ENCODE measurements around the gene CYP3A5.
A peak's percentile ranks its signal among the peaks of the same experiment; 100 is the strongest.
"Not testable (repeated sequence)": the region's sequence is repeated elsewhere in the genome, so short reads cannot be mapped to it uniquely, and the experiment has no call there.

CYP3A5 gene

GRCh38 chr7:99652671-99653070 lies 27.1 kb downstream of the CYP3A5 start:
- no peak for DNase-seq
- in situ Hi-C loops (cut with HindIII; ENCODE audit: low pct_ligation_motif_present, low pct_unique_long_range_greater_than_20kb, low sequenced_read_pairs) = no loop called here

DNA sequence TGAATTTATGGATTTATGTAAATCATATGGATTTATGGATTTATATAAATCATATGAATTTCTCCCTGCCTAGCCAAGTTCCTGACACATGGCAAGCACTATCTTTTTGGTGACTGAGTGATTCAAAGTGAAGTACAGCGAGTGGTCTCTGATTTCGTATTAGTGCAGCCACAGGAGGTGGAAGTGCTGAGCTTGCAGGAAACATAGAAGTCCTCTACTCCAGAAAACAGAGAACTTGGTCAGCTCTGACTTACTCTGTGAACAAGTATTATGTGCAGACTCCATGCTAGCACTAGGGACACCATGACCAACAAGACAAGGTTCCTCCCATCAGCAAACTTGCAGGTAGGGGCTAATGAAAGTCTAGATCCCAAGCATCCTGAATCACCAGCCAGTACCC lies 28.5 kb downstream of the CYP3A5 start:
- DNase-seq = no peak
- in situ Hi-C loops (cut with HindIII; ENCODE audit: low pct_ligation_motif_present, low pct_unique_long_range_greater_than_20kb, low sequenced_read_pairs) = no loop called here

DNA sequence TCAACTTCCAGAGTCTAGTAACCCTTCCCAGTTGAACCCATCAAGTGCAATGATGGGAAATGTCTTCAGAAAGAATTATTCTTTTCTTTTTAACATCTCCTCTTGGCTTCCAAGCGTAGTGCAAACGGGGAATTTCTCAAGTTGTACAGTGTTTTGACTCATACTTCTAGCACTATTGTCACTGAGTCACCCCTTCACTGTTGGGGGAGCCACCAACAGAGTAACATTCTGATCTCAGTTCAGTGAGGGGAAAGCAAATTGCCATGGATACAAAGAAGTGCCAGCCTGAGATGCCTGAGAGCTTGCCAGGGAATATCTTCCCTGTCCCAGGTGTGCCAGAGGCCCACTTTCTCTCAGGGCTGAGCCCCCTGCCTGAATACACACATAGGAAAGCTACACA lies 31.0 kb downstream of the CYP3A5 start:
- in situ Hi-C loops (cut with HindIII; ENCODE audit: low pct_ligation_motif_present, low pct_unique_long_range_greater_than_20kb, low sequenced_read_pairs) = no loop called here
- no peak for DNase-seq

- in situ Hi-C loops (cut with HindIII; ENCODE audit: low pct_ligation_motif_present, low pct_unique_long_range_greater_than_20kb, low sequenced_read_pairs) = no loop called here
- no peak for DNase-seq
Measured at GRCh38 chr7:99645590-99645989, 34.2 kb downstream of the CYP3A5 start.

GRCh38 chr7:99644431-99644830 lies 35.4 kb downstream of the CYP3A5 start:
- no peak for DNase-seq
- in situ Hi-C loops (cut with HindIII; ENCODE audit: low pct_ligation_motif_present, low pct_unique_long_range_greater_than_20kb, low sequenced_read_pairs) = no loop called here

GRCh38 chr7:99643464-99643863 lies 36.3 kb downstream of the CYP3A5 start:
- in situ Hi-C loops (cut with HindIII; ENCODE audit: low pct_ligation_motif_present, low pct_unique_long_range_greater_than_20kb, low sequenced_read_pairs) = no loop called here
- DNase-seq = no peak

DNA sequence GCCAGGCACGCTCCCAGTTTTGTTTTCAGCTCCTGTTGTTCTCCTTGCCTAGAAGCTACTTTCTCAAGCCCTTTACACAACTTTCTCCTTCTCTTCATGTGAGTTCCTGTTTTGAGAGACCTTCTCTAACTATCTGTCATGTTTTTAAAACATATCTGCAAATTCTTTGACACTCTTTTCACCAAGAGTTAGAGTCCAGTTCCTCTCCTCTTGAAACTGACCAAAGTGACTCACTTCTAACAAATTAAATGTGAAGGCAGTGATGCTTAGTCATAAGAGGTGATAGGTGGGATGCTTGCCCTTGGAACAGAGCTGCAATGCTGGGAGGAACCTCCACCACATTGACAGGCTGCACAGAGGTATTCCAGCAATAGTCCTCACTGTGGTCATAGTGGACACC lies 37.8 kb downstream of the CYP3A5 start:
- in situ Hi-C loops (cut with HindIII; ENCODE audit: low pct_ligation_motif_present, low pct_unique_long_range_greater_than_20kb, low sequenced_read_pairs) = no loop called here
- no peak for DNase-seq

DNA sequence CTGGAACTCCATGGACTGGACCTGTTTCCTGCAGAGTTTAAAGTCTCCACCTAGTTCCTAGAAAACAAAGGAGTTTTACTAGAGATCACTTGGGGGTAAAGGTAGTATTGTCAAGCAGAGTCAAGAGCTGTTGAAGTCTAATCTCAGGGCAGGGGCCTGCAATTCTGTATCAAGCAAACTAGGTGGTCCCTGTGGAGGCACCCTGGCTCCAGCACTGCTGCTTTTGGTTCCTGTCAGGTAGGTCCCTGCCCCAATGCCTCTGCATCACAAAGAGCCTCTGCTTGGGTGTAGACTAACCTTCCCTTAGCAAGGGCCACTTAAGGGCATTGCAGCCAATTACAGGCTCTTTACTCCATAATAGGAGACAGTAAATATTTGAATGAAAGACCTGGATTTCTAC lies 40.5 kb downstream of the CYP3A5 start:
- no peak for DNase-seq
- in situ Hi-C loops (cut with HindIII; ENCODE audit: low pct_ligation_motif_present, low pct_unique_long_range_greater_than_20kb, low sequenced_read_pairs) = no loop called here

- in situ Hi-C loops (cut with HindIII; ENCODE audit: low pct_ligation_motif_present, low pct_unique_long_range_greater_than_20kb, low sequenced_read_pairs) = no loop called here
Measured at GRCh38 chr7:99638731-99639130, 41.1 kb downstream of the CYP3A5 start.

GRCh38 chr7:99637414-99637813 lies 42.4 kb downstream of the CYP3A5 start:
- in situ Hi-C loops (cut with HindIII; ENCODE audit: low pct_ligation_motif_present, low pct_unique_long_range_greater_than_20kb, low sequenced_read_pairs) = not testable (repeated sequence)

More at GRCh38 chr7:99638731-99639130, 41.1 kb downstream of the CYP3A5 start:
- no peak for DNase-seq

GRCh38 chr7:99631295-99632109 lies 48.3 kb downstream of the CYP3A5 start:
- DNase-seq = peak; percentile 57
- in situ Hi-C loops (cut with HindIII; ENCODE audit: low pct_ligation_motif_present, low pct_unique_long_range_greater_than_20kb, low sequenced_read_pairs) = no loop called here

More at GRCh38 chr7:99637414-99637813, 42.4 kb downstream of the CYP3A5 start:
- not testable (repeated sequence) for DNase-seq

DNA sequence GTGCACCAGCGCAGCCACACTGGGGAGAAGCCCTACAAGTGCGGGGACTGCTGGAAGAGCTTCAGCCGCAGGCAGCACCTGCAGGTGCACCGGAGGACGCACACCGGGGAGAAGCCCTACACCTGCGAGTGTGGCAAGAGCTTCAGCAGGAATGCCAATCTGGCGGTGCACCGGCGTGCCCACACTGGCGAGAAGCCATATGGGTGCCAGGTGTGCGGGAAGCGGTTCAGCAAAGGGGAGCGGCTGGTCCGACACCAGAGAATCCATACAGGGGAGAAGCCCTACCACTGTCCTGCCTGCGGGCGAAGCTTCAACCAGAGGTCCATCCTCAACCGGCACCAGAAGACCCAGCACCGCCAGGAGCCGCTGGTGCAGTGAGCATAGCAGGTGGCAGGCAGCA lies 50.2 kb downstream of the CYP3A5 start:
- no peak for DNase-seq
- in situ Hi-C loops (cut with HindIII; ENCODE audit: low pct_ligation_motif_present, low pct_unique_long_range_greater_than_20kb, low sequenced_read_pairs) = no loop called here

- DNase-seq = no peak
Measured at GRCh38 chr7:99628471-99629465, 51.0 kb downstream of the CYP3A5 start.

DNA sequence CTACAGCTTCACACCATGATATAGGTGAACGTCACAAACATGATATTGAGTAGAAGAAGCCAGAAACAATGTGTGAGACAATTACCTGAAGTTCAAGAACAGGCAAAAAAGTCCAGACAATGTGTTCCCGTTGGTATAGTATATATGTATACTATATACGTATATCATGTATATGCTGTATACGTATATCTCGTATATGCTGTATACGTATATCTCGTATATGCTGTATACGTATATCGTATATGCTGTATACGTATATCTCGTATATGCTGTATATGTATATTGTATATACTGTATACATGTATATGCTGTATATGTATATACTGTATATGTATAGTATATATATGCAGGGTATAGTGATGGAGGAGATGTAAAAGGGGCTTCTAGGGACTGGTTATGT lies 52.3 kb downstream of the CYP3A5 start:
- in situ Hi-C loops (cut with HindIII; ENCODE audit: low pct_ligation_motif_present, low pct_unique_long_range_greater_than_20kb, low sequenced_read_pairs) = no loop called here
- no peak for DNase-seq

More at GRCh38 chr7:99628471-99629465, 51.0 kb downstream of the CYP3A5 start:
- in situ Hi-C loops (cut with HindIII; ENCODE audit: low pct_ligation_motif_present, low pct_unique_long_range_greater_than_20kb, low sequenced_read_pairs) = no loop called here

DNA sequence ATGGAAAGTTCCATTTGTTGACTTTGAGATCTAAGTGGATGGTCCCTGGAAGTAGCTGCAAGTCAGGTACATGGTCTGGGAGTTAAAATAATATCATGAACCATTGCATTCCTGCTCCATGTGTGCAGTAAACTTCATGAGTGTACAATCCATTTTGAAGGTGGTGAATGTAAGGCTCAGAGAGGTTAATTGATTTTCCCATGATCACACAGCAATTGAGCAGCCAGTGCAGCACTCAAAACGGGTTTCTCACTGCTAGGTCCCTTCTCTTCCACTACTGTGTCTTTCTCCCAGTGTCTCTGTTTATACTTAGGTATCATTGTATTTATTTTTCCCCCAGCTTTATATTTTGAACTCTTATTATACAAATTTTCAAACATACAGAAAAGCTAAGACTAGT lies 53.1 kb downstream of the CYP3A5 start:
- no peak for DNase-seq
- in situ Hi-C loops (cut with HindIII; ENCODE audit: low pct_ligation_motif_present, low pct_unique_long_range_greater_than_20kb, low sequenced_read_pairs) = no loop called here

- in situ Hi-C loops (cut with HindIII; ENCODE audit: low pct_ligation_motif_present, low pct_unique_long_range_greater_than_20kb, low sequenced_read_pairs) = no loop called here
Measured at GRCh38 chr7:99625961-99626360, 53.8 kb downstream of the CYP3A5 start.

DNA sequence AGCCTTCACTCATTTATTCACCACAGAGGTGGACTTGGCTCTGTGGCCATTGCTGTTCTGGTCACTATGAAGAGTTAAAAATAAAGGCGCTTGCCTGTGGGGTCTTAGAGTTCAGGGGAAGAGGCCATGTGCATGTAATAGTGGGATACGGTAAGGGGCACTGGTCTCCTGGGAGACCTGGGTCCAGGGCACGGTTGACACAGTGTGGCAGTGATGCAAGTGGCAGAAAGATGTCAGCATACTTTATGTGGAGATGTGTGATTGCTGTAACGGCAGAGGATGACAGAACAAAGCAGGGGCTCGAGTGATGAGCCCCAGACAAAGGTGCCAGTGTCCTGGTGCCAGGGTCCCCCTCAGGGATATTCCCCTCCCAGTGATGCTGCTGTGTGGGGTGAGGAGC lies 54.5 kb downstream of the CYP3A5 start:
- DNase-seq = no peak
- in situ Hi-C loops (cut with HindIII; ENCODE audit: low pct_ligation_motif_present, low pct_unique_long_range_greater_than_20kb, low sequenced_read_pairs) = no loop called here

More at GRCh38 chr7:99625961-99626360, 53.8 kb downstream of the CYP3A5 start:
- DNase-seq = no peak

GRCh38 chr7:99624484-99624883 lies 55.3 kb downstream of the CYP3A5 start:
- DNase-seq = no peak
- in situ Hi-C loops (cut with HindIII; ENCODE audit: low pct_ligation_motif_present, low pct_unique_long_range_greater_than_20kb, low sequenced_read_pairs) = no loop called here

GRCh38 chr7:99623702-99624447 lies 55.9 kb downstream of the CYP3A5 start:
- DNase-seq = no peak
- in situ Hi-C loops (cut with HindIII; ENCODE audit: low pct_ligation_motif_present, low pct_unique_long_range_greater_than_20kb, low sequenced_read_pairs) = no loop called here

All from ACHN (cell line).